Mesothelial cell of epicardium (in vitro differentiated cells): Measurements from ENCODE around the gene TNN. TPM values are rescaled to one million over a fixed set of nuclear protein-coding genes. Genes with fewer than 3 reads are reported as not detected.

Experiments
- DNase-seq, 2 experiments: peaks; one replicate each; pipeline ENCODE4 v3.0.0; 2021; ENCODE audit warnings: low spot score in 2 of 2; ENCODE audit not compliant: unreplicated experiment in 2 of 2
- H3K27ac Mint-ChIP-seq: 2 replicates; pipeline ENCODE4 v1.8.0; 2021; ENCODE audit warnings: mixed read lengths
- H3K27me3 Mint-ChIP-seq: 2 replicates; pipeline ENCODE4 v1.8.0; 2021; ENCODE audit warnings: low read depth, mixed read lengths
- H3K36me3 Mint-ChIP-seq: 2 replicates; pipeline ENCODE4 v1.8.0; 2021; ENCODE audit warnings: mixed read lengths
- H3K4me1 Mint-ChIP-seq: 2 replicates; pipeline ENCODE4 v1.8.0; 2021; ENCODE audit warnings: mixed read lengths
- H3K4me3 Mint-ChIP-seq: 2 replicates; pipeline ENCODE4 v1.8.0; 2021; ENCODE audit warnings: mild to moderate bottlenecking, moderate library complexity, mixed read lengths
- H3K9me3 Mint-ChIP-seq: 2 replicates; pipeline ENCODE4 v1.8.0; 2021; ENCODE audit warnings: mixed read lengths
- CTCF ChIP-seq: fragments of 200-600 bp; sonication (generic); IDR thresholded peaks from one replicate; pipeline ENCODE4 v1.5.0; 2021; ENCODE audit warnings: antibody characterized with exemption; ENCODE audit not compliant: unreplicated experiment
- total RNA-seq: library from RNA; stranded (reverse); gene quantifications from 3 replicates; pipeline ENCODE4 v1.2.1, GENCODE V29; 2021

Gene TNN
- total RNA-seq, 1 donor from 2014 or later = 2.0 TPM

DNA sequence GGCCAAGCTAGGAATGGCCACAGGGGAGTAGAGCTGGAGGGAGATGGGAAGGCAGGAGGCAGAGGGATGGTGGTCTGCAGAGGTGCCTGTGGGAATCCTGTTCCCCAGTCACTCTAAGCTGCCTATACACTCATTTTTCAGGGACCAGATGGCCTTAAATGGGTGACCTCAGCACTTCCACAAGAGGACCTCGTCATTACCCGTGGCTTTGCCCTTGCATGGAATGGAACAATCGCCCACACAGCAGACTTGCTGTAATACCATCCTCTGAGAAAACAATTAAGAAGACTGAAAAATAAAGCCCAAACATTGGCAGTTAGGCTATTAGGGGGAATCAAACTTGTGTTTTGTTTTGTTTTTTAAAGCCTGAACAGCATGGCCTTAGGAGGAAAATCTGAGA is 12.9 kb upstream of the TNN start:
- Mint-ChIP-seq H3K27ac (no peak overlapping the region), H3K4me3 (no peak overlapping the region), H3K9me3 (peaks cover 13% of the 10 kb centered on the region), H3K4me1 (no peaks in the 10 kb centered on the region), H3K36me3 (no peaks in the 10 kb centered on the region), H3K27me3 (peaks cover 13% of the 10 kb centered on the region)
- no peak for TF ChIP-seq CTCF
- DNase-seq = no peak

GRCh38 chr1:175062339-175062738 is 5.3 kb upstream of the TNN start:
- no peak for TF ChIP-seq CTCF
- H3K36me3 Mint-ChIP-seq = no peaks in the 10 kb centered on the region
- no peak overlapping the region for H3K27ac Mint-ChIP-seq
- peaks cover 10% of the 10 kb centered on the region for H3K9me3 Mint-ChIP-seq
- DNase-seq = no peak
- H3K4me1 Mint-ChIP-seq = no peaks in the 10 kb centered on the region
- H3K4me3 Mint-ChIP-seq = no peak overlapping the region
- H3K27me3 Mint-ChIP-seq = peaks cover 8% of the 10 kb centered on the region

DNA sequence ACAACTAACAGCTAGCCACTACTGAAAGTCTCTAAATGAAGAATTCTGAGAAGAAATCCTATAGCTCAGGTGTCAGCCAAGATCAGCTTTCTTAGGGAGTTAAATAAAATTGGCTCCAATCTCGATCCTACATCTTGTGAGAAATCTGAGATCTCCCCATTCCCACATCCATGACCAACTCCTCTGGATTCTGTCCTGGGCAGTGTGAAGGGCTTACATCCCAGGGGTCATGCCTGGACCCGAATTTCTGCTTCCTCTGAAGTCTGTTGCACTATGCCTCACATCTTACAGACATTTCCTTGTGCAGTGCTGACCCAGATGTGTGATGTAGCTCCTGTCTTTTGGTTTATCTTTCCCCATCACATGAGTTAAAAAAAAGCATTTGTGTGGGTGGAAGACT is 4.8 kb upstream of the TNN start:
- Mint-ChIP-seq H3K9me3 (peaks cover 7% of the 10 kb centered on the region), H3K4me3 (no peak overlapping the region), H3K27ac (no peak overlapping the region), H3K4me1 (no peaks in the 10 kb centered on the region), H3K36me3 (no peaks in the 10 kb centered on the region), H3K27me3 (peaks cover 8% of the 10 kb centered on the region)
- DNase-seq = no peak
- TF ChIP-seq CTCF = no peak

DNA sequence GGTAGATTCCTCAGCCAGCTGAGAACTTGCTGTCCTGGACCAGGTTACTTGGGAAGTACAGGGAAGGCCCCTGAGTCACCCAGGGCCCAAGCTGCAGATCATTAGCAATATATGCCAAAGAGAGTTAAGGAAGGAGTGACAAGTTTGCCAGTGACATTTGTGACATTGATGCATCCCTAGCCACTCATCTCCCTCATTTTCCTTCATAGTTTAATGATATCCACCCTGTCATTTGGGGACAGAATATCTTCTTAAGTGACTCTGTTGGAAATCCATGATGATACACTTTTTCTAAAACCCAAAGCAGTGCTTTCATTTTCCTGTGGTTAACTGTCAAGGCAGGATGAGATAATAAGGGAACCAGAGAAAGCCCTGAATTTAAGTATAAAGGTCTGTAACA is 3.2 kb downstream of the TNN start:
- H3K9me3 Mint-ChIP-seq = no peaks in the 10 kb centered on the region
- H3K27me3 Mint-ChIP-seq = peaks cover 29% of the 10 kb centered on the region
- H3K36me3 Mint-ChIP-seq = no peaks in the 10 kb centered on the region
- peaks cover 13% of the 10 kb centered on the region for H3K4me1 Mint-ChIP-seq
- DNase-seq = no peak
- no peak overlapping the region for H3K27ac Mint-ChIP-seq
- H3K4me3 Mint-ChIP-seq = no peak overlapping the region
- TF ChIP-seq CTCF = no peak

GRCh38 chr1:175071276-175071943 is 3.8 kb downstream of the TNN start:
- Mint-ChIP-seq H3K36me3 (no peaks in the 10 kb centered on the region), H3K27ac (no peak overlapping the region), H3K4me1 (peaks cover 18% of the 10 kb centered on the region), H3K27me3 (peaks cover 25% of the 10 kb centered on the region), H3K9me3 (no peaks in the 10 kb centered on the region), H3K4me3 (no peak overlapping the region)
- TF ChIP-seq CTCF = no peak
- DNase-seq = no peak
